ENCODE results near the gene HMCN2.
A peak's percentile ranks its signal among the peaks of the same experiment; 100 is the strongest.

Gene HMCN2

GRCh38 chr9:130302785-130303612 lies 37.4 kb downstream of the HMCN2 start:
- no peak for TF ChIP-seq JUND (IDR thresholded peaks at IDR 0.05; ENCODE audit: low read depth)
- DNase-seq (ENCODE audit: low read depth in 1 of 2, low spot score in 1 of 2): no peak
- in situ Hi-C loops (cut with HindIII; ENCODE audit: low pct_unique_long_range_greater_than_20kb, low sequenced_read_pairs): no loop called here

- no peak for TF ChIP-seq JUND (IDR thresholded peaks at IDR 0.05; ENCODE audit: low read depth)
- in situ Hi-C loops (cut with HindIII; ENCODE audit: low pct_unique_long_range_greater_than_20kb, low sequenced_read_pairs): no loop called here
- no peak for DNase-seq (ENCODE audit: low read depth in 1 of 2, low spot score in 1 of 2)
Measured at GRCh38 chr9:130303613-130304055, 38.1 kb downstream of the HMCN2 start.

- in situ Hi-C loops (cut with HindIII; ENCODE audit: low pct_unique_long_range_greater_than_20kb, low sequenced_read_pairs): no loop called here
- TF ChIP-seq JUND (IDR thresholded peaks at IDR 0.05; ENCODE audit: low read depth): no peak
- DNase-seq (ENCODE audit: low read depth in 1 of 2, low spot score in 1 of 2): no peak
Measured at GRCh38 chr9:130304116-130304515, 38.6 kb downstream of the HMCN2 start.

- no peak for TF ChIP-seq JUND (IDR thresholded peaks at IDR 0.05; ENCODE audit: low read depth)
- DNase-seq (ENCODE audit: low read depth in 1 of 2, low spot score in 1 of 2): no peak
- in situ Hi-C loops (cut with HindIII; ENCODE audit: low pct_unique_long_range_greater_than_20kb, low sequenced_read_pairs): no loop called here
Measured at GRCh38 chr9:130304643-130305042, 39.1 kb downstream of the HMCN2 start.

- no peak for TF ChIP-seq JUND (IDR thresholded peaks at IDR 0.05; ENCODE audit: low read depth)
Measured at GRCh38 chr9:130305381-130305780, 39.8 kb downstream of the HMCN2 start.

GRCh38 chr9:130306823-130307666 lies 41.5 kb downstream of the HMCN2 start:
- no peak for DNase-seq (ENCODE audit: low read depth in 1 of 2, low spot score in 1 of 2)
- TF ChIP-seq JUND (IDR thresholded peaks at IDR 0.05; ENCODE audit: low read depth): no peak
- in situ Hi-C loops (cut with HindIII; ENCODE audit: low pct_unique_long_range_greater_than_20kb, low sequenced_read_pairs): no loop called here

More at GRCh38 chr9:130305381-130305780, 39.8 kb downstream of the HMCN2 start:
- in situ Hi-C loops (cut with HindIII; ENCODE audit: low pct_unique_long_range_greater_than_20kb, low sequenced_read_pairs): no loop called here
- DNase-seq (ENCODE audit: low read depth in 1 of 2, low spot score in 1 of 2): peak in 1 of 2 experiments; percentile 25

- in situ Hi-C loops (cut with HindIII; ENCODE audit: low pct_unique_long_range_greater_than_20kb, low sequenced_read_pairs): no loop called here
- no peak for DNase-seq (ENCODE audit: low read depth in 1 of 2, low spot score in 1 of 2)
- TF ChIP-seq JUND (IDR thresholded peaks at IDR 0.05; ENCODE audit: low read depth): no peak
Measured at GRCh38 chr9:130307667-130307943, 42.0 kb downstream of the HMCN2 start.

- no peak for DNase-seq (ENCODE audit: low read depth in 1 of 2, low spot score in 1 of 2)
- no peak for TF ChIP-seq JUND (IDR thresholded peaks at IDR 0.05; ENCODE audit: low read depth)
- in situ Hi-C loops (cut with HindIII; ENCODE audit: low pct_unique_long_range_greater_than_20kb, low sequenced_read_pairs): no loop called here
Measured at GRCh38 chr9:130308081-130308571, 42.6 kb downstream of the HMCN2 start.

- no peak for DNase-seq (ENCODE audit: low read depth in 1 of 2, low spot score in 1 of 2)
- no peak for TF ChIP-seq JUND (IDR thresholded peaks at IDR 0.05; ENCODE audit: low read depth)
- in situ Hi-C loops (cut with HindIII; ENCODE audit: low pct_unique_long_range_greater_than_20kb, low sequenced_read_pairs): no loop called here
Measured at GRCh38 chr9:130309689-130310455, 44.3 kb downstream of the HMCN2 start.

- in situ Hi-C loops (cut with HindIII; ENCODE audit: low pct_unique_long_range_greater_than_20kb, low sequenced_read_pairs): no loop called here
- TF ChIP-seq JUND (IDR thresholded peaks at IDR 0.05; ENCODE audit: low read depth): no peak
- DNase-seq (ENCODE audit: low read depth in 1 of 2, low spot score in 1 of 2): no peak
Measured at GRCh38 chr9:130310456-130310855, 44.9 kb downstream of the HMCN2 start.

GRCh38 chr9:130311003-130311402 lies 45.4 kb downstream of the HMCN2 start:
- in situ Hi-C loops (cut with HindIII; ENCODE audit: low pct_unique_long_range_greater_than_20kb, low sequenced_read_pairs): no loop called here
- no peak for TF ChIP-seq JUND (IDR thresholded peaks at IDR 0.05; ENCODE audit: low read depth)
- no peak for DNase-seq (ENCODE audit: low read depth in 1 of 2, low spot score in 1 of 2)

- in situ Hi-C loops (cut with HindIII; ENCODE audit: low pct_unique_long_range_greater_than_20kb, low sequenced_read_pairs): no loop called here
- DNase-seq (ENCODE audit: low read depth in 1 of 2, low spot score in 1 of 2): no peak
- TF ChIP-seq JUND (IDR thresholded peaks at IDR 0.05; ENCODE audit: low read depth): no peak
Measured at GRCh38 chr9:130311408-130312140, 46.0 kb downstream of the HMCN2 start.

All from T47D (cell line).